Calu3 (cell line): Measurements from ENCODE around the gene MUC13. TPM values are rescaled to one million over a fixed set of nuclear protein-coding genes. Genes with fewer than 3 reads are reported as not detected.

Source experiments
- BruUV-seq: library from RNA; stranded (reverse); fragments of 400-500 nt; replicated peaks from 2 replicates; lab custom pipeline; 2021; lab: Mats Ljungman, UMichigan
- CTCF ChIA-PET: fragments of 300-600 bp; sonication (Branson Sonifier 250); formaldehyde crosslinking; loops from one replicate; lab custom pipeline; 2022; ENCODE audit warnings: antibody characterized with exemption; lab: Charles Lee
- DNase-seq: peaks from one replicate; pipeline ENCODE4 v3.0.0; 2022
- H3K27ac Mint-ChIP-seq: one replicate; pipeline ENCODE4 v1.8.0; 2022; ENCODE audit warnings: mixed read lengths; ENCODE audit not compliant: unreplicated experiment
- H3K27me3 Mint-ChIP-seq: one replicate; pipeline ENCODE4 v1.8.0; 2022; ENCODE audit warnings: mixed read lengths; ENCODE audit not compliant: unreplicated experiment
- H3K36me3 Mint-ChIP-seq: one replicate; pipeline ENCODE4 v1.8.0; 2022; ENCODE audit warnings: mild to moderate bottlenecking, moderate library complexity, mixed read lengths; ENCODE audit not compliant: insufficient read depth, unreplicated experiment
- H3K4me1 Mint-ChIP-seq: one replicate; pipeline ENCODE4 v1.8.0; 2022; ENCODE audit warnings: mild to moderate bottlenecking, low read depth, mixed read lengths; ENCODE audit not compliant: unreplicated experiment
- H3K4me3 Mint-ChIP-seq: one replicate; pipeline ENCODE4 v1.8.0; 2022; ENCODE audit warnings: mild to moderate bottlenecking, low read depth, moderate library complexity, mixed read lengths; ENCODE audit not compliant: unreplicated experiment
- H3K9me3 Mint-ChIP-seq: one replicate; pipeline ENCODE4 v1.8.0; 2022; ENCODE audit warnings: low read depth, mixed read lengths; ENCODE audit not compliant: unreplicated experiment
- CTCF ChIP-seq: fragments of 200-600 bp; IDR thresholded peaks from one replicate; pipeline ENCODE4 v1.8.0; 2022; ENCODE audit warnings: antibody characterized with exemption; ENCODE audit not compliant: unreplicated experiment
- intact Hi-C: fragments of 100-400 bp; cut with micrococcal nuclease; formaldehyde crosslinking; loops from one replicate; pipeline ENCODE4 v1.10.0; 2022; ENCODE audit not compliant: unreplicated experiment
- total RNA-seq: library from RNA; stranded (reverse); gene quantifications from 2 replicates; pipeline ENCODE4 v1.2.3, GENCODE V29; 2022

Gene MUC13
- total RNA-seq, 1 experiment from 2014 or later = 25.8 TPM

GRCh38 chr3:124887177-124887931 is 47.2 kb downstream of the MUC13 start, which contains the start of gene ITGB5:
Gene ITGB5 (minus strand): TSS chr3:124887365. CDS start chr3:124887000, 365 bp downstream.
- Mint-ChIP-seq H3K4me1 (peaks cover 35% of the 10 kb centered on the region), H3K36me3 (peaks cover 50% of the 10 kb centered on the region), H3K4me3 (peak within 1 kb of the TSS; percentile 78), H3K27ac (peak within 1 kb of the TSS; percentile 80), H3K9me3 (no peaks in the 10 kb centered on the region), H3K27me3 (no peaks in the 10 kb centered on the region)
- intact Hi-C loops = loop anchor here (2.0 kb wide), 2 partner anchors 73 to 101 kb away; no protein-coding TSS in a partner anchor
- no peak for TF ChIP-seq CTCF
- DNase-seq = peak; percentile 86
- CTCF ChIA-PET = interaction anchor here (1.0 to 1.8 kb wide), 3 partner anchors 9 to 101 kb away, joined by 3 to 7 read pairs (median 7); no protein-coding TSS in a partner anchor
- BruUV-seq = TSS peak; percentile 73

DNA sequence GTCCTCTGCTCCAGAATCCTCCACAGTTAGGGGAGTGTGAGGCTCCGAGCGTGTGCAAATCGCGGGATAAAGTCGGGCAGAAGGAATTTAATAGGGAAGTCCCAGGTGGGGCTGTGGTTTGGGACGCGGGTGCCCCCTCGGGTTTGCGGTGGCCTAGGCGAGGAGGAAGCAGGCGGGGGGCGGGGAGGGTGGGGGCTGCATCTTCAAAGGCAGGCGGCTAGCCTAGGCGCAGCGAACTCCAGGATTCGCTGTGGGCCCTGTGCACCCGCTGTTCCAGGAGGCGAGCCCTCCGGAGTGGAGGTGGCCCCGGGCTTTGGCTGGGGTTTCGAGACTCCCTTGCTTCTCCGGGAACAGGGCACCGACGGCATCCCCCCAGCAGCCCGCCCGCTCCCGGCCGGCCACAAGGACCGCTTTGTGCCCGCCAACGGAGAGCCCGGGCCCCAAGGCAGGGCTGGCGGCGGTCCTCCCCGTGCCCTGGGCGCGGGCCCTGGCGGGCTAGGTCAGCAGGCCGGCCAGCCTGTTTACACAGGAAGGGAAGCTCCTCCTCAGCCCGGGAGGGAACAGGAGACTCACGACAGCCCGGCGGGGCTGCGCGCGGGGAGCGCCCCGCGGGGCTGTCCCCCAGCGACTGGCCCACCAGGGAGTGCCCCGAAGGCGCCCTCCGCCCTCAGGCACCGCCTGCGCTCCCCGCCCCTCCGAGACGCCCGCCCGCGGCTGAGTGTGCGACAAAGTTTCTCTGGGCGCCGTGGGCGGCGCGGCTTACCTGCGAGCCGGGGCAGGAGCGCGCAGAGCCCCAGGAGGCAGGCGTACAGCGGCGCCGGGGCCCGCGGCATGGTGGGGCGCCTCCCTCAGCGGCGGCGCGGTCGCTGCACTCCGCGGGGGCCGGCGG is 48.1 kb downstream of the MUC13 start:
- no peaks in the 10 kb centered on the region for H3K27me3 Mint-ChIP-seq
- peaks cover 50% of the 10 kb centered on the region for H3K36me3 Mint-ChIP-seq
- H3K9me3 Mint-ChIP-seq = no peaks in the 10 kb centered on the region
- H3K4me3 Mint-ChIP-seq = peak overlapping the region; percentile 78
- CTCF ChIA-PET = interaction anchor here (0.7 to 1.9 kb wide), 6 partner anchors 9 to 100 kb away, joined by 3 to 10 read pairs (median 5); no protein-coding TSS in a partner anchor
- intact Hi-C loops = loop anchor here (2.0 kb wide), 2 partner anchors 72 to 100 kb away; no protein-coding TSS in a partner anchor
- H3K4me1 Mint-ChIP-seq = peaks cover 44% of the 10 kb centered on the region
- no peak for TF ChIP-seq CTCF
- BruUV-seq = no TSS peak
- peak; percentile 71 for DNase-seq
- H3K27ac Mint-ChIP-seq = peak overlapping the region; percentile 80

DNA sequence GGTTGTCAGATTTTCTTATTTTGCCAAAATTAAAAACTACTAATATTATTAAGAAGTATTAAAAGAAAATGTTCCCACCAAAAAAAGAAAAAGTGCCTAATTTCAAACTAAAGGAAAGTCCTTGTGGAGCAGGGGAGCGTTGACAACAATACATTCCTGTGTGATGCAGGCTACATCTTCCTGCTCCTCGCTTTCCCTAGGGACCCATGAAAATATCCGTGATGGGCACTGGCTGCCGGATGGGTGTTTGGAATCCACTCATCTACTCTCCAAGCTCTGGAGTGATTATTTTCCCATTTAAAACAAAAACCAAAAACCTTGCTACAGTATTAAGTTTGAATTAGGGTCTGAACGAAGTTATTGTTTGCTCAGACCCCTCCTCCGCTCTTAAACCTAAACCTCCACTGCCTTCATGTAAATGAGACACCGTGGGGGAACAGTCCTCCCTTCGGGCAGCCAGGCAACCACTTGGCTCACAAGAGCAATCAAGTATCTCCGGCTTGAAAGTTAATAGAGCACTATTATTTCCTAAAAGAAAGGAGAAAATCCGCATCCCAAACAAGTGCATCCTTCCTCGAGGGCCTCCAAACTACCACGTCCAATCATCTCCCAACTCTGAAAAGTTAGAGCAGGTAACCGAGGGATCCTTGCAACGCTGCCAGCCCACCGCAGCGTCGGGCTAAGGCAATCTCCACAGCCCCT is 48.9 kb downstream of the MUC13 start:
- Mint-ChIP-seq H3K36me3 (peaks cover 46% of the 10 kb centered on the region), H3K9me3 (no peaks in the 10 kb centered on the region), H3K27ac (peak overlapping the region; percentile 80), H3K4me3 (peak overlapping the region; percentile 78), H3K27me3 (no peaks in the 10 kb centered on the region), H3K4me1 (peaks cover 47% of the 10 kb centered on the region)
- DNase-seq = no peak
- intact Hi-C loops = loop anchor here (2.0 kb wide), 2 partner anchors 71 to 99 kb away; no protein-coding TSS in a partner anchor
- CTCF ChIA-PET = interaction anchor here (1.9 kb wide), 1 partner anchor 98 kb away, joined by 10 read pairs; no protein-coding TSS in a partner anchor
- TSS peak; percentile 44 for BruUV-seq
- TF ChIP-seq CTCF = no peak
